SK-N-MC (cell line): ENCODE results near the gene URB2.

ENCODE experiments used
- EZH2 ChIP-seq: fragments of 200-600 bp; sonication (generic); IDR thresholded peaks from one replicate; pipeline ENCODE4 v1.6.1; 2017; ENCODE audit warnings: antibody characterized with exemption
- POLR2AphosphoS5 ChIP-seq: IDR thresholded peaks from 2 replicates; pipeline ENCODE4 v1.6.1; 2012; ENCODE audit warnings: mild to moderate bottlenecking, low read depth, low read length, borderline replicate concordance

DNA sequence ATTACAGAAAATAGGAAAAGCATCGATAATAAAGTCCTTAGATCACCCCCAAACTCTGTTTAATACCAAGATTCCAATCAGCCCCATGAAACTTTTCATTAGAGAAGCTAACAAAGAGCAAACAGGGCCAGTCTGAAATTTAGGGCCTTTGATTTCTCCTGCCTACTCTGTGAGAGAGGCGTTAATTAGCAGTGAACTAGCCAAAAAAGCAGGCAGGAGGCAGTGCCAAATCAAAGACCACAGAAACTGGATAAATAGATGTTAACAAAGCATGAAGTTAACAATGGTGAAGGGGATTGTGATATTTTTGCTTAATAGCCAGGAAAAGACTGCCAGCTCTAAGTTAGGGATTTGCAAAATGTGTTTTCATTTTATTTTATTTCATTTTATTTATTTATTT lies 11.3 kb upstream of the URB2 start:
- TF ChIP-seq POLR2AphosphoS5: no peak
- TF ChIP-seq EZH2: no peak
